BE2C (cell line): Measurements from ENCODE around the gene FAM221B.

Experiments
- DNase-seq: peaks from one replicate; pipeline ENCODE4 v3.0.0-alpha.2; 2020
- H3K27me3 ChIP-seq: fragments of 250-450 bp; sonication (Bioruptor Pico); 2 replicates; pipeline ENCODE4 v1.5.1; 2020; ENCODE audit warnings: mild to moderate bottlenecking
- H3K36me3 ChIP-seq: fragments of 250-450 bp; sonication (Bioruptor Pico); 2 replicates; pipeline ENCODE4 v1.5.1; 2020; ENCODE audit warnings: mild to moderate bottlenecking
- H3K4me1 ChIP-seq: fragments of 250-450 bp; sonication (Bioruptor Pico); 2 replicates; pipeline ENCODE4 v1.5.1; 2020
- H3K4me3 ChIP-seq: 2 replicates; pipeline ENCODE4 v1.5.1; 2011; ENCODE audit warnings: low read depth, low read length
- H3K9me3 ChIP-seq: fragments of 250-450 bp; sonication (Bioruptor Pico); 2 replicates; pipeline ENCODE4 v1.5.1; 2020
- CTCF ChIP-seq: IDR thresholded peaks from 2 replicates; pipeline ENCODE4 v1.5.1; 2012; ENCODE audit warnings: mild to moderate bottlenecking, low read depth, low read length

The FAM221B gene

GRCh38 chr9:35816708-35817107, 11.8 kb downstream of the FAM221B start:
- peak; percentile 41 for TF ChIP-seq CTCF
- DNase-seq, result peak; percentile 59
- Histone ChIP-seq H3K27me3 (no peaks in the 10 kb centered on the region), H3K4me1 (peaks cover 8% of the 10 kb centered on the region), H3K36me3 (no peaks in the 10 kb centered on the region), H3K9me3 (no peaks in the 10 kb centered on the region), H3K4me3 (no peak overlapping the region)

- peak; percentile 97 for DNase-seq
- no peaks in the 10 kb centered on the region for H3K27me3 ChIP-seq
- no peaks in the 10 kb centered on the region for H3K9me3 ChIP-seq
- no peaks in the 10 kb centered on the region for H3K36me3 ChIP-seq
- TF ChIP-seq CTCF, result no peak
- peak within 1 kb of the TSS; percentile 93 for H3K4me3 ChIP-seq
- H3K4me1 ChIP-seq, result peaks cover 8% of the 10 kb centered on the region
Observed at GRCh38 chr9:35814841-35815543, 13.5 kb downstream of the FAM221B start, which contains the start of gene HINT2. Gene HINT2 (minus strand): TSS chr9:35815042. CDS start chr9:35814979, 63 bp downstream.

GRCh38 chr9:35814106-35814840, 14.3 kb downstream of the FAM221B start:
- DNase-seq, result peak; percentile 71
- peak overlapping the region; percentile 93 for H3K4me3 ChIP-seq
- peaks cover 8% of the 10 kb centered on the region for H3K4me1 ChIP-seq
- H3K9me3 ChIP-seq, result no peaks in the 10 kb centered on the region
- no peaks in the 10 kb centered on the region for H3K36me3 ChIP-seq
- TF ChIP-seq CTCF, result peak; percentile 49
- no peaks in the 10 kb centered on the region for H3K27me3 ChIP-seq

GRCh38 chr9:35813434-35814105, 15.0 kb downstream of the FAM221B start:
- no peaks in the 10 kb centered on the region for H3K27me3 ChIP-seq
- H3K36me3 ChIP-seq, result no peaks in the 10 kb centered on the region
- H3K4me1 ChIP-seq, result peaks cover 8% of the 10 kb centered on the region
- TF ChIP-seq CTCF, result peak; percentile 56
- no peak for DNase-seq
- no peaks in the 10 kb centered on the region for H3K9me3 ChIP-seq
- H3K4me3 ChIP-seq, result peak overlapping the region; percentile 93

- Histone ChIP-seq H3K9me3 (no peaks in the 10 kb centered on the region), H3K4me3 (peak within 1 kb of the TSS; percentile 71), H3K4me1 (peaks cover 8% of the 10 kb centered on the region), H3K36me3 (no peaks in the 10 kb centered on the region), H3K27me3 (no peaks in the 10 kb centered on the region)
- DNase-seq, result peak; percentile 92
- no peak for TF ChIP-seq CTCF
Observed at GRCh38 chr9:35812025-35812602, 16.4 kb downstream of the FAM221B start, which contains the start of gene SPAG8. Gene SPAG8 (minus strand): TSS chr9:35812262. CDS start chr9:35812147, 115 bp downstream.
